Endothelial cell of umbilical vein (primary cell): Measurements from ENCODE around the gene RYR1.

Experiments used
- EZH2 ChIP-seq: IDR thresholded peaks from 2 replicates; pipeline ENCODE4 v1.6.1; 2012; ENCODE audit warnings: borderline replicate concordance, low read depth, mild to moderate bottlenecking, moderate library complexity, low read length, inconsistent platforms; ENCODE audit not compliant: severe bottlenecking
- JUN ChIP-seq: IDR thresholded peaks from 2 replicates; pipeline ENCODE4 v1.6.1; 2011; ENCODE audit warnings: borderline replicate concordance, low read depth; ENCODE audit not compliant: insufficient read length, insufficient read depth
- POLR2A ChIP-seq: IDR thresholded peaks from 2 replicates; pipeline ENCODE4 v1.6.1; 2012; ENCODE audit warnings: low read depth, mild to moderate bottlenecking, control low read depth, low read length
- POLR2AphosphoS5 ChIP-seq: IDR thresholded peaks from 2 replicates; pipeline ENCODE4 v1.6.1; 2012; ENCODE audit warnings: low read depth, mild to moderate bottlenecking, control low read depth, low read length, moderate library complexity; ENCODE audit not compliant: insufficient read depth
- TF ChIP-seq, protein P1 (sequence below), 2 donors: IDR thresholded peaks; 1 replicate in 1 of 2; 2 replicates in 1 of 2; pipeline ENCODE4 v1.5.1; 2011; ENCODE audit warnings: low read length in 2 of 2, mild to moderate bottlenecking in 2 of 2, moderate library complexity in 2 of 2, control low read depth in 1 of 2, inconsistent platforms in 1 of 2, low read depth in 1 of 2; ENCODE audit not compliant: insufficient read depth in 1 of 2; ENCODE audit errors: extremely low read depth in 1 of 2
- TF ChIP-seq, protein P2 (sequence below): IDR thresholded peaks from 2 replicates; pipeline ENCODE4 v1.6.1; 2011; ENCODE audit not compliant: insufficient read depth, insufficient read length

DNA sequence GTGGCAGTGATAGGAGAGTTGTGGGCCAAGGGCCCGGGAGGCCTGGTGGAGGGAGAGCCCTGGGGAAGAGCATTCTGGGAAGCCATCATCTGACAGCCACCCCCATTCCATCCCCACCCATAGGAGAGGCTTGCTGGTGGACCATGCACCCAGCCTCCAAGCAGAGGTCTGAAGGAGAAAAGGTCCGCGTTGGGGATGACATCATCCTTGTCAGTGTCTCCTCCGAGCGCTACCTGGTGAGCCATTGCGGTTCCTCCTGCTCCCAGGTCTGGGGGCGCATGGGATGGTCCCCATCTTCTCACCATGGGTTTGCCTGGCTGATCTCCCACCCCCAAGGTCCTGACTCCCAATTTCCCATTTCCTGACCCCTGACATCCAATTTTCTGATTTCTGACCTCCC is 10.5 kb downstream of the RYR1 start:
- TF ChIP-seq POLR2A, result no peak
- TF ChIP-seq, protein P1, sequence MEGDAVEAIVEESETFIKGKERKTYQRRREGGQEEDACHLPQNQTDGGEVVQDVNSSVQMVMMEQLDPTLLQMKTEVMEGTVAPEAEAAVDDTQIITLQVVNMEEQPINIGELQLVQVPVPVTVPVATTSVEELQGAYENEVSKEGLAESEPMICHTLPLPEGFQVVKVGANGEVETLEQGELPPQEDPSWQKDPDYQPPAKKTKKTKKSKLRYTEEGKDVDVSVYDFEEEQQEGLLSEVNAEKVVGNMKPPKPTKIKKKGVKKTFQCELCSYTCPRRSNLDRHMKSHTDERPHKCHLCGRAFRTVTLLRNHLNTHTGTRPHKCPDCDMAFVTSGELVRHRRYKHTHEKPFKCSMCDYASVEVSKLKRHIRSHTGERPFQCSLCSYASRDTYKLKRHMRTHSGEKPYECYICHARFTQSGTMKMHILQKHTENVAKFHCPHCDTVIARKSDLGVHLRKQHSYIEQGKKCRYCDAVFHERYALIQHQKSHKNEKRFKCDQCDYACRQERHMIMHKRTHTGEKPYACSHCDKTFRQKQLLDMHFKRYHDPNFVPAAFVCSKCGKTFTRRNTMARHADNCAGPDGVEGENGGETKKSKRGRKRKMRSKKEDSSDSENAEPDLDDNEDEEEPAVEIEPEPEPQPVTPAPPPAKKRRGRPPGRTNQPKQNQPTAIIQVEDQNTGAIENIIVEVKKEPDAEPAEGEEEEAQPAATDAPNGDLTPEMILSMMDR (IDR thresholded peaks at IDR 0.05; ENCODE audit: extremely low read depth in 1 of 2, insufficient read depth in 1 of 2, low read depth in 1 of 2, low read length in 2 of 2), result no peak
- no peak for TF ChIP-seq POLR2AphosphoS5
- TF ChIP-seq EZH2, result no peak
- TF ChIP-seq JUN, result no peak
- TF ChIP-seq, protein P2, sequence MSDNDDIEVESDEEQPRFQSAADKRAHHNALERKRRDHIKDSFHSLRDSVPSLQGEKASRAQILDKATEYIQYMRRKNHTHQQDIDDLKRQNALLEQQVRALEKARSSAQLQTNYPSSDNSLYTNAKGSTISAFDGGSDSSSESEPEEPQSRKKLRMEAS, result no peak
